Activated T-helper 17 cell treated with anti-CD3 and anti-CD28 coated beads, Interleukin-2, amount 50 U/mL, for 72 hours (primary cell): ENCODE measurements around the gene TSPYL1. TPM values are rescaled to one million over a fixed set of nuclear protein-coding genes. Genes with fewer than 3 reads are reported as not detected.
"Not testable (repeated sequence)": the region's sequence is repeated elsewhere in the genome, so short reads cannot be mapped to it uniquely, and the experiment has no call there.

ENCODE experiments used
- ATAC-seq: fragments of 150-1000 bp; cut with Tn5 transposase; replicated peaks from 2 replicates; pipeline ENCODE4 v1.10.0; 2021; ENCODE audit warnings: mild to moderate bottlenecking, moderate library complexity
- H3K27ac Mint-ChIP-seq: one replicate; pipeline ENCODE4 v1.8.0; 2022; ENCODE audit warnings: mixed read lengths
- H3K27me3 Mint-ChIP-seq: one replicate; pipeline ENCODE4 v1.8.0; 2022; ENCODE audit warnings: mixed read lengths
- H3K36me3 Mint-ChIP-seq: one replicate; pipeline ENCODE4 v1.8.0; 2022; ENCODE audit warnings: low read depth, mild to moderate bottlenecking, mixed read lengths
- H3K4me1 Mint-ChIP-seq: one replicate; pipeline ENCODE4 v1.8.0; 2022; ENCODE audit warnings: mixed read lengths
- H3K4me3 Mint-ChIP-seq: one replicate; pipeline ENCODE4 v1.8.0; 2022; ENCODE audit warnings: mild to moderate bottlenecking, mixed read lengths
- H3K9me3 Mint-ChIP-seq: one replicate; pipeline ENCODE4 v1.8.0; 2022; ENCODE audit warnings: mixed read lengths
- total RNA-seq, 2 donors: library from RNA; stranded (reverse); gene quantifications; one replicate each; pipeline ENCODE4 v1.2.3, GENCODE V29; 2022

The TSPYL1 gene
- total RNA-seq, result 10 to 100 TPM; 47.9 to 64.6 TPM

DNA sequence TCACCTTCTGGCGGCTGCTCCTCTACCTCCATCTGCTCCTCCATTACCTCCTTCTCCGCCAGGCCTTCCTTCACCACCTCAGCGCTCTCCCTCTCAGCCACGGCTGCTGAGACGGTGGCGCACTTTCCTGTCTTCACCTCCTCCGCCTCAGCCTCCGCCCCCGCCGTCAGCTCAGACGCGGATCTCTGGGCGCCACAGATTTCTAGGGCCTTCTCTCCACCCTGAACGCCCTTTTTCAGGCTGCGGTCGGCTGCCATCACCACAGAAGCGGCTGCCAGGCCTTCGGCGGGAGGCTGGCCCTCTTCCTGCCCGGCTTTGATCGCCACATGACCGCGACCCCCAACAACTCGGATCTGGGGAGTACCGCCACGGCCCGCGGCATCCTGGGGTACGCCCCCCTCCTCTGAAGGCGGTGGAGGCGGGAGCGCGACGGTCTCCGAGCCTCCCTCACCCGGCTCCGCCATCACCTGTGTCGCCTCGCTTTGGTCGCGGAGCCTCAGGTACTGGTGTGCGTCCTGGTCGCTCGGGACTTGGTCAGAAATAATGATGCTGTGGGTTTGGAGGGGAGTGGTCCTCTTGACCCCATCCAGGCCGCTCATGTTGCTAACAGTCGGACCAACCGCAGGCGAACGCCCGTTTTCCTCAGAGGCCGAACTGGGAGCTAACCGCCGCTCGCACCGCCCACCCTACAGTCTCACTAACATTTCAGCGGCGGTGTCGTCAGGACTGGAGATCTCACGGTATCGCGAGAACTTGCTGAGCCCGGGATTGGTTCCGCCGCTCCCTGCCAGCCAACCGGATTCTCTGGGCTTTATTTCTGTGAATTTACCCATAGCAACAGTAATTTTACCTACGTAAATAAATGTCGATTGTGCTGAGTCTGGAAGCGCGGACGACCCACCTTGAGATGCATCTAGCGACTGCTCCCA lies at the start of gene TSPYL1:
TSS of gene TSPYL1 (minus strand) at position 699 of the 929 bp plus-strand sequence. CDS start at position 599, 100 bp downstream.
- ATAC-seq, result peak; percentile 94
- no peaks in the 10 kb centered on the region for H3K27me3 Mint-ChIP-seq
- no peaks in the 10 kb centered on the region for H3K9me3 Mint-ChIP-seq
- peaks cover 56% of the 10 kb centered on the region for H3K36me3 Mint-ChIP-seq
- H3K4me3 Mint-ChIP-seq, result peak within 1 kb of the TSS; percentile 95
- peaks cover 24% of the 10 kb centered on the region for H3K4me1 Mint-ChIP-seq
- peak within 1 kb of the TSS; percentile 100 for H3K27ac Mint-ChIP-seq

DNA sequence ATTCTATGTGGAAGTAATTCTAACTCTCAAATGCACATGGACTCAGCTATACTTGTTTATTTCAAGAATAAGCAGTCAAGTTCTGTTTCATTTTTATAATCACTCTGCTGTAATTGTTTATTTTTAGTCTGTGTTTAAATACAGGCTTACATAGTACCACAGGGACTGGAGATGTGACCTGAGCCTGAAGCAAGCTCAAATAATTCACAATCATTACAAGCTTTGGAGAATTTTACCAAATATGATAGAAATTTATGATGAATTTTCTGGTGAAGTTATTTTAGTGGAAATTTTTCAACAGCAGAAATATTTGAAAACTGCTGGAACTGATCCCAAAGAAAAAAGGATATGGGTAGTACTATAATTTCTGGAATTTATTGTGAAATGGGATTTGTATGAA lies 49.4 kb upstream of the TSPYL1 start:
- H3K36me3 Mint-ChIP-seq, result no peaks in the 10 kb centered on the region
- H3K27me3 Mint-ChIP-seq, result no peaks in the 10 kb centered on the region
- H3K27ac Mint-ChIP-seq, result no peak overlapping the region
- no peak overlapping the region for H3K4me3 Mint-ChIP-seq
- ATAC-seq, result no peak
- no peaks in the 10 kb centered on the region for H3K9me3 Mint-ChIP-seq
- H3K4me1 Mint-ChIP-seq, result no peaks in the 10 kb centered on the region

DNA sequence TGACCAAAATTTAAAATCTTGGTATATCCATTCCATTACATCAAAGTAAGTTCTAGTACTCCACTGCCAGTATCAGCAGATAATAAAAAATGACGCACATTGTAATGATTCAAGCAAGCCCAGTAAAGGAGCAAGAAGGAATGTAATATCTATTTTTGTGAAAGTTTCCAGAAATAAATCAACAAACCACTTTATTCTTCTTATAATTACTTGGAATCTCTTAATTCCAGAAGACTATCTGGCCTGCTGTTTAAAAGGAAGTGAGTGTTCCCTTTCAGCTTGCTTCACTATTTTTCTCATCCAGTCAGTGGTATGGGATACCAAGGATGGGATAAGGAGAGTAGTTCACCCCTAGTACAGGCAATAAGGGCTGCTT lies 48.8 kb upstream of the TSPYL1 start:
- H3K9me3 Mint-ChIP-seq, result no peaks in the 10 kb centered on the region
- no peak overlapping the region for H3K27ac Mint-ChIP-seq
- H3K36me3 Mint-ChIP-seq, result no peaks in the 10 kb centered on the region
- H3K4me3 Mint-ChIP-seq, result no peak overlapping the region
- ATAC-seq, result no peak
- H3K27me3 Mint-ChIP-seq, result no peaks in the 10 kb centered on the region
- no peaks in the 10 kb centered on the region for H3K4me1 Mint-ChIP-seq

DNA sequence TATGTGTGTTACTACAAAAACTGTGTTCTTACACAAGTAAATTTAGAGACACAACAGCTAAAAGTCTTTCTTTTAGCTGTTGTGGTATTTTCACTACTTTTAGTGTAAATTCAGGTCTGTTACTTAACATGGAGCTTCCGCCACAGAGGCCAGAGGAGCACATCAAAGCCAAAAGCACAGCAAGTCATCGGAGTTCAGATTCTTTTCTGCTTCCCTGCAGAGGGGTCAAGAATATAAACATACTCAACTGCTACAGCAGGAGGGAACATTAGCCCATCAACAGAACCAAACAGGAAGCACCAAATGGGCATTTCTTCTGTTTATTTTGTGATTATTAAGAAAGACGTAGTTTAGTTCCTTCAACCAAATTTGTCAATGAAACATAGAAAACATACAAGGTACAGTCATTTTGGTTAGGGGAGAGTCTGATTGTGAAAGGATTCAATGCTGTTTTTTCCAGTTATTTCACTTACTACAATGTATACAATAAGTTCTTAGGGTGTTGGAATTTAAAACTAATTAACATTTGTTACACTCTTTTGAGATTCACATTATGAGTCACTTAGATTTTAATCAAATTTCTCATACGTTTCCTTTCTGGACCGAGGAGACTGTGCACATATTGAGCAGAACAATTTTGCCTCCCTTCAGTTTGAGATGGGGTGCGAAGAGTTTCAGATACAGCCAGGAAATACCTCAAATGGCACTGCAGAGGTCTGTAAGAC lies 48.2 kb upstream of the TSPYL1 start:
- no peaks in the 10 kb centered on the region for H3K9me3 Mint-ChIP-seq
- no peak for ATAC-seq
- H3K4me1 Mint-ChIP-seq, result no peaks in the 10 kb centered on the region
- no peak overlapping the region for H3K27ac Mint-ChIP-seq
- no peak overlapping the region for H3K4me3 Mint-ChIP-seq
- no peaks in the 10 kb centered on the region for H3K27me3 Mint-ChIP-seq
- H3K36me3 Mint-ChIP-seq, result no peaks in the 10 kb centered on the region

GRCh38 chr6:116326996-116327395 lies 47.3 kb upstream of the TSPYL1 start:
- Mint-ChIP-seq H3K9me3 (no peaks in the 10 kb centered on the region), H3K4me3 (no peak overlapping the region), H3K36me3 (no peaks in the 10 kb centered on the region), H3K27ac (no peak overlapping the region), H3K27me3 (no peaks in the 10 kb centered on the region), H3K4me1 (no peaks in the 10 kb centered on the region)
- no peak for ATAC-seq

DNA sequence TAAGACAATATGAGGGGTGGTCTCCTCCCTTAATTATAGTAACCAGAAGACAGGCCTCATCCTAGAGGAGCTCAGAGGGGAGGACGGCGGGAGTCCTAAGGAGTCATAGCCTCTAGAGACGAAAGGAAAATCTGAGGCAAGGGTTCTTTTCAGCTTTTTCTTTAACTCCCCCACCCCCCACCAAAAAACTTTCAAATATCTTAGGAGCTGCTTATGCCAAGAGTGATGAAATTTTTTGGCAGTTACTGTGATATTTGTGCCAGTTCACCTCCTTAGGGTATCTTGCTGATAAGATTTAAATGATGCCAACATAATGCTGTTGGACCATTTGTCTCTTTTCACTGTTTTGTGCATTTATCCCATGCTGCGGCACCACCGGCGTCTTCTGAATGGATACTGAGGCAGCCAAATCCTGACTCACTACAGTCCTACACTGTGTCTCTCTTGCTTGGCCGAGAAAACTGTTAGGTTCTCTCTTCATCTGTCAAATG lies 46.5 kb upstream of the TSPYL1 start:
- no peak for ATAC-seq
- Mint-ChIP-seq H3K4me3 (no peak overlapping the region), H3K27ac (no peak overlapping the region), H3K9me3 (no peaks in the 10 kb centered on the region), H3K4me1 (no peaks in the 10 kb centered on the region), H3K36me3 (no peaks in the 10 kb centered on the region), H3K27me3 (no peaks in the 10 kb centered on the region)

GRCh38 chr6:116325634-116326132 lies 46.0 kb upstream of the TSPYL1 start:
- H3K9me3 Mint-ChIP-seq, H3K27ac Mint-ChIP-seq, H3K4me1 Mint-ChIP-seq, ATAC-seq, H3K36me3 Mint-ChIP-seq, H3K4me3 Mint-ChIP-seq, H3K27me3 Mint-ChIP-seq: not testable (repeated sequence)

GRCh38 chr6:116323863-116324262 lies 44.1 kb upstream of the TSPYL1 start:
- Mint-ChIP-seq H3K36me3 (no peaks in the 10 kb centered on the region), H3K4me3 (no peak overlapping the region), H3K27me3 (no peaks in the 10 kb centered on the region), H3K9me3 (no peaks in the 10 kb centered on the region), H3K4me1 (no peaks in the 10 kb centered on the region), H3K27ac (no peak overlapping the region)
- no peak for ATAC-seq

- H3K4me1 Mint-ChIP-seq, H3K9me3 Mint-ChIP-seq, ATAC-seq, H3K36me3 Mint-ChIP-seq, H3K4me3 Mint-ChIP-seq, H3K27ac Mint-ChIP-seq, H3K27me3 Mint-ChIP-seq: not testable (repeated sequence)
These were observed 42.2 kb upstream of the TSPYL1 start for GRCh38 chr6:116321933-116322332.

DNA sequence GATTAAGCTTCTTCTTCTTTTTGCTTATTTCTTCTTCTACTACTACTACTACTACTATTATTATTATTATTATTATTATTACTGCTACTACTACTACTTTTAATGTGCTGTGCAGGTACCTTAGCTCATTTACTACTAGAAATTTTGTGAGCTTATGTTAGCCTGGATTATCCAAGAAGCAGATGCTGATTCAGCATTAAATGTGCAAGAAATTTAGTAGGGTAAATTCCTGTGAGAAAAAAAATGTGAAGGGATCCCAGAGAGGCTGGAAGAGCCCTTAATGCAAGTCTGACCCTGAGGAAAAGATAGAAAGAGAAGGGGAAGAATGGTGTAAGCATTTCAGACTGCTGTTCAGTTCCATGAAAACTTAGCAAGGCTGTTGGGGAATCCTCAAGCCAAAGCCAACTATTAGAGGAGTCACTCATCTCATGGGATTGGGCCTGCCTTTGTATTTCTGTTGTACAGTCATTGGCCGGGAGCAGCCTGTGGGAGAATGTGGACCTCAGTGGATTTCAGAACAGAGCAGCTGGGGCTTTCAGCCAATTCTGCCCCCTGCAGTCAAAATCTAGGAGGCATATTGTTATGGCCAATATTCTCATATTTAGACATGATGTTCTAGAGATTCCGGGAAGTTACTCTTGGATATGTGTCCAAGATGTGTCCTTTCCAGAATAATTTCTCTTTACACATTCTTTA lies 37.2 kb upstream of the TSPYL1 start:
- H3K4me3 Mint-ChIP-seq, result no peak overlapping the region
- ATAC-seq, result no peak
- no peaks in the 10 kb centered on the region for H3K4me1 Mint-ChIP-seq
- H3K36me3 Mint-ChIP-seq, result no peaks in the 10 kb centered on the region
- H3K27ac Mint-ChIP-seq, result no peak overlapping the region
- no peaks in the 10 kb centered on the region for H3K27me3 Mint-ChIP-seq
- H3K9me3 Mint-ChIP-seq, result no peaks in the 10 kb centered on the region

DNA sequence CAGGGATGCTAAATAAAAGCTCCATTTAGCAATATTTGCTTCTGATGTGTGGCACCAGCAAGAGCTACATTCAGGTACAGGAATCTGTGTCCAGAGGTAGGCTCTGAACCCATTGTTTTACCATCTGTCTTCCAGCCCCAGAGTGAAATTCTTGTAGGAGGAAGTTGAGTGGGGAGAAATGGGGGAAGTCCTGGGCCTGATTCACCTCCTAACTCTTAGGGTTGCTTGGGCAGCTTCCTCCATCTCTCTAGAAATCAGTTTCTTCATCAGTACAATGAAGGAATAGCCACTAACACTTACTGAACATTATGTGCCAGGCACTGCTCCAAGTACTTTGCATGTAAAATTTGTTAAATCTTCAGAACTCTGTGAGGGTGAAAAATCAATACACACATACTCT lies 35.1 kb upstream of the TSPYL1 start:
- H3K4me3 Mint-ChIP-seq, result no peak overlapping the region
- H3K36me3 Mint-ChIP-seq, result peaks cover 10% of the 10 kb centered on the region
- no peaks in the 10 kb centered on the region for H3K4me1 Mint-ChIP-seq
- H3K9me3 Mint-ChIP-seq, result peaks cover 3% of the 10 kb centered on the region
- no peaks in the 10 kb centered on the region for H3K27me3 Mint-ChIP-seq
- no peak overlapping the region for H3K27ac Mint-ChIP-seq
- ATAC-seq, result peak; percentile 54

DNA sequence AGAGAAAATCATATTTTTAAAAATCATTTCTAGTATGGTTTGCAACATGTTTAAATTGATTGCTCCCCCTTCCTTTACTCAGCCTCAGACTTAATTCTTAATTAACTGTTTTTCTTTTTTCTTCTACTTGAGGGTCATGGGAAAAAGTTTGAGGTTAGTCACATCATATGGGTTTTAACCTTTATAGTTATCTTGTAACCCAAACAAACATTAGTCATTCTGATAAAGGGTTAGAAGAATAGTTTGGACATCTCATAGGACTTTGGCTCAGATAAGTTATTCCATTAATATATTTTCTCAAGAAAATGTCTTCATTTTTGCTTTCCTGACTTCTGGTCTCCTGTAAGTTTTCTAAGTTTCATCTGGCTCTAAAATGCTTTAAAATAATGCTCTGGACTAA lies 34.5 kb upstream of the TSPYL1 start:
- peaks cover 3% of the 10 kb centered on the region for H3K9me3 Mint-ChIP-seq
- H3K27ac Mint-ChIP-seq, result no peak overlapping the region
- H3K27me3 Mint-ChIP-seq, result no peaks in the 10 kb centered on the region
- no peak overlapping the region for H3K4me3 Mint-ChIP-seq
- ATAC-seq, result no peak
- H3K36me3 Mint-ChIP-seq, result peaks cover 10% of the 10 kb centered on the region
- no peaks in the 10 kb centered on the region for H3K4me1 Mint-ChIP-seq

- ATAC-seq, result no peak
- Mint-ChIP-seq H3K9me3 (peaks cover 3% of the 10 kb centered on the region), H3K27me3 (no peaks in the 10 kb centered on the region), H3K36me3 (peaks cover 10% of the 10 kb centered on the region), H3K27ac (no peak overlapping the region), H3K4me1 (no peaks in the 10 kb centered on the region), H3K4me3 (no peak overlapping the region)
These were observed 33.5 kb upstream of the TSPYL1 start for GRCh38 chr6:116313101-116313776.

DNA sequence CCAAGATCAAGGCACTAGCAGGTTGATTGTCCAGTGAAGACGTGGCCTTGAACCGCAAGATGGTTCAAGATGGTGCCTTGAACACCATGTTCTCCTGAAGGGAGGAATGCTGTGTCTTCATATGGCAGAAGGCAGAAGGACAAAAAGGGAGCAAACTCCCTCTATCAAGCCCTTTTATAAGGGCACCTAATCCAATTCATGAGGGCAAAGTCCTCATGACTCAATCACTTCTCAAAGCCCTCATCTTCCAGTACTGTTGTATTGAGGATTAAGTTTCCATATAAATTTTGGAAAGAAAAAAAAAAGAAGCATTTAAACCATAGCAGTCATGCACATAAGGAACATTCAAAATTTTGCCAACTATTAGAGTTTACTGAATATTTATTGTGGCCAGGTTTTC lies 29.9 kb upstream of the TSPYL1 start:
- no peaks in the 10 kb centered on the region for H3K27me3 Mint-ChIP-seq
- peaks cover 3% of the 10 kb centered on the region for H3K9me3 Mint-ChIP-seq
- H3K4me1 Mint-ChIP-seq, result no peaks in the 10 kb centered on the region
- no peak overlapping the region for H3K27ac Mint-ChIP-seq
- ATAC-seq, result no peak
- peaks cover 10% of the 10 kb centered on the region for H3K36me3 Mint-ChIP-seq
- H3K4me3 Mint-ChIP-seq, result no peak overlapping the region
